ENCODE results near the gene SETD1B. TPM values are rescaled to one million over a fixed set of nuclear protein-coding genes. Genes with fewer than 3 reads are reported as not detected.

The SETD1B gene
- total and polyA plus RNA-seq, 2 donors (not counting 3 experiments of a cell fraction or from before 2014, with no cell fraction given) = 2.6 to 27.0 TPM

GRCh38 chr12:121770388-121770787, 33.4 kb upstream of the SETD1B start:
- Histone ChIP-seq H3K79me2 (ENCODE audit: control insufficient read depth, insufficient read depth, low read length) (no peaks in the 10 kb centered on the region), H3K9me1 (replicated peaks; ENCODE audit: control insufficient read depth, extremely low read depth, insufficient read depth, low read length) (no peaks in the 10 kb centered on the region), H3K4me2 (ENCODE audit: insufficient read depth, low read length) (no peak overlapping the region), H3K27me3 (ENCODE audit: control insufficient read depth in 2 of 2, insufficient read depth in 2 of 2, low read length in 2 of 2) (no peaks in the 10 kb centered on the region), H2AFZ (ENCODE audit: low read depth, low read length) (no peak overlapping the region), H3K9me3 (replicated peaks; ENCODE audit: control insufficient read depth, insufficient read depth, low read length) (no peaks in the 10 kb centered on the region), H3K27ac (ENCODE audit: insufficient read depth, low read depth, low read length) (no peak overlapping the region), H4K20me1 (replicated peaks; ENCODE audit: control insufficient read depth, extremely low read depth, insufficient read depth, low read length) (no peaks in the 10 kb centered on the region), H3K9ac (replicated peaks; ENCODE audit: extremely low read depth, insufficient read depth, low read length) (no peak overlapping the region), H3K36me3 (ENCODE audit: control insufficient read depth in 2 of 2, extremely low read depth in 1 of 2, insufficient read depth in 2 of 2, low read length in 2 of 2) (no peaks in the 10 kb centered on the region), H3K4me3 (replicated peaks in 1 of 3; ENCODE audit: insufficient read depth in 1 of 3, low read depth in 1 of 3, low read length in 3 of 3) (no peak overlapping the region), H3K4me1 (ENCODE audit: control insufficient read depth, extremely low read depth, insufficient read depth, low read length) (no peaks in the 10 kb centered on the region)
- TF ChIP-seq MAX (IDR thresholded peaks at IDR 0.05; ENCODE audit: insufficient read depth, insufficient read length) = no peak
- TF ChIP-seq GATA2 (IDR thresholded peaks at IDR 0.05; ENCODE audit: insufficient read depth, insufficient read length, low read depth, low read length) = no peak
- no peak for TF ChIP-seq EZH2 (IDR thresholded peaks at IDR 0.05; ENCODE audit: borderline replicate concordance, low read depth, low read length, severe bottlenecking)
- TF ChIP-seq POLR2AphosphoS5 (IDR thresholded peaks at IDR 0.05; ENCODE audit: insufficient read depth, low read depth, low read length) = no peak
- TF ChIP-seq CTCF (IDR thresholded peaks at IDR 0.05; ENCODE audit: extremely low read depth in 1 of 2, insufficient read depth in 1 of 2, low read depth in 1 of 2, low read length in 2 of 2) = no peak
- TF ChIP-seq POLR2A (IDR thresholded peaks at IDR 0.05; ENCODE audit: low read depth, low read length) = no peak
- no peak for TF ChIP-seq MYC (IDR thresholded peaks at IDR 0.05; ENCODE audit: low read depth, low read length)
- TF ChIP-seq FOS (IDR thresholded peaks at IDR 0.05; ENCODE audit: borderline replicate concordance, insufficient read depth, low read length) = no peak
- TF ChIP-seq JUN (IDR thresholded peaks at IDR 0.05; ENCODE audit: borderline replicate concordance, insufficient read depth, insufficient read length, low read depth) = no peak
- no peak for DNase-seq (ENCODE audit: low read depth, low spot score)
- CTCF ChIA-PET = interaction anchor here (1.6 kb wide), 1 partner anchor 24 kb away, joined by 6 read pairs; no protein-coding TSS in a partner anchor
- FAIRE-seq = no peak
- BruUV-seq (replicated peaks) = no TSS peak
- POLR2A ChIA-PET = no interaction called here
- dilution Hi-C loops (cut with MboI; ENCODE audit: extremely low pct_ligation_motif_present, low sequenced_read_pairs) = no loop called here
- intact Hi-C loops (cut with micrococcal nuclease) = loop anchor here (10.0 kb wide), 1 partner anchor 276 kb away; no protein-coding TSS in a partner anchor

All from endothelial cell of umbilical vein (primary cell).